ENCODE data around the gene DUSP2.

The DUSP2 gene

GRCh38 chr2:96116424-96116878, 28.8 kb downstream of the DUSP2 start, which contains the start of gene ADRA2B:
Gene ADRA2B (minus strand): TSS chr2:96116571. CDS start chr2:96116149, 422 bp downstream.
- peak in 5 of 58 donors; percentile 6 to 26 (median 21) for DNase-seq

GRCh38 chr2:96115631-96116423, 29.4 kb downstream of the DUSP2 start:
- DNase-seq = no peak

GRCh38 chr2:96114903-96115581, 30.2 kb downstream of the DUSP2 start:
- no peak for DNase-seq

- DNase-seq = no peak
Observed at GRCh38 chr2:96114546-96114902, 30.7 kb downstream of the DUSP2 start.

GRCh38 chr2:96113951-96114350, 31.3 kb downstream of the DUSP2 start:
- DNase-seq = peak in 1 of 58 donors; percentile 13

GRCh38 chr2:96113367-96113677, 31.9 kb downstream of the DUSP2 start:
- DNase-seq = no peak

- no peak for DNase-seq
Observed at GRCh38 chr2:96112501-96113366, 32.5 kb downstream of the DUSP2 start.

- DNase-seq = no peak
Observed at GRCh38 chr2:96111823-96112500, 33.3 kb downstream of the DUSP2 start.

- DNase-seq = no peak
Observed at GRCh38 chr2:96111257-96111640, 34.0 kb downstream of the DUSP2 start.

- no peak for DNase-seq
Observed at GRCh38 chr2:96110621-96111256, 34.5 kb downstream of the DUSP2 start.

- no peak for DNase-seq
Observed at GRCh38 chr2:96109931-96110511, 35.2 kb downstream of the DUSP2 start.

GRCh38 chr2:96109361-96109680, 35.9 kb downstream of the DUSP2 start:
- DNase-seq = no peak

- no peak for DNase-seq
Observed at GRCh38 chr2:96108541-96109360, 36.5 kb downstream of the DUSP2 start.

GRCh38 chr2:96108151-96108540, 37.1 kb downstream of the DUSP2 start:
- no peak for DNase-seq

- no peak for DNase-seq
Observed at GRCh38 chr2:96107708-96108065, 37.6 kb downstream of the DUSP2 start.

GRCh38 chr2:96106991-96107707, 38.1 kb downstream of the DUSP2 start:
- no peak for DNase-seq

GRCh38 chr2:96105994-96106715, 39.1 kb downstream of the DUSP2 start:
- no peak for DNase-seq

- DNase-seq = no peak
Observed at GRCh38 chr2:96105152-96105915, 39.9 kb downstream of the DUSP2 start.
